ENCODE results near the gene PPFIBP2. TPM values are rescaled to one million over a fixed set of nuclear protein-coding genes. Genes with fewer than 3 reads are reported as not detected.

PPFIBP2 gene
- total RNA-seq, 1 experiment from 2014 or later = 5.7 TPM

- H3K4me3 ChIP-seq (ENCODE audit: low read depth, low read length, poor library complexity, severe bottlenecking) = no peak overlapping the region
- ChIA-PET POLR2A (ENCODE audit: low non-redundant PET) (no interaction called here), CTCF (no interaction called here)
- H3K4me1 ChIP-seq (ENCODE audit: insufficient read depth, low read length, poor library complexity, severe bottlenecking) = no peaks in the 10 kb centered on the region
- BruUV-seq (replicated peaks) = no TSS peak
- DNase-seq (ENCODE audit: low spot score) = no peak
- H3K27ac ChIP-seq (ENCODE audit: low read depth, low read length, poor library complexity, severe bottlenecking) = no peak overlapping the region
- no peaks in the 10 kb centered on the region for H3K27me3 ChIP-seq (replicated peaks; ENCODE audit: insufficient read depth, low read depth, low read length, poor library complexity)
- H3K9me3 ChIP-seq (ENCODE audit: low read depth, low read length, poor library complexity, severe bottlenecking) = no peaks in the 10 kb centered on the region
- H3K36me3 ChIP-seq (ENCODE audit: insufficient read depth, low read length, poor library complexity, severe bottlenecking) = no peaks in the 10 kb centered on the region
- no peak for TF ChIP-seq EZH2 (IDR thresholded peaks at IDR 0.05; ENCODE audit: borderline replicate concordance, low read depth, low read length, poor library complexity, severe bottlenecking)
- TF ChIP-seq, protein P1, sequence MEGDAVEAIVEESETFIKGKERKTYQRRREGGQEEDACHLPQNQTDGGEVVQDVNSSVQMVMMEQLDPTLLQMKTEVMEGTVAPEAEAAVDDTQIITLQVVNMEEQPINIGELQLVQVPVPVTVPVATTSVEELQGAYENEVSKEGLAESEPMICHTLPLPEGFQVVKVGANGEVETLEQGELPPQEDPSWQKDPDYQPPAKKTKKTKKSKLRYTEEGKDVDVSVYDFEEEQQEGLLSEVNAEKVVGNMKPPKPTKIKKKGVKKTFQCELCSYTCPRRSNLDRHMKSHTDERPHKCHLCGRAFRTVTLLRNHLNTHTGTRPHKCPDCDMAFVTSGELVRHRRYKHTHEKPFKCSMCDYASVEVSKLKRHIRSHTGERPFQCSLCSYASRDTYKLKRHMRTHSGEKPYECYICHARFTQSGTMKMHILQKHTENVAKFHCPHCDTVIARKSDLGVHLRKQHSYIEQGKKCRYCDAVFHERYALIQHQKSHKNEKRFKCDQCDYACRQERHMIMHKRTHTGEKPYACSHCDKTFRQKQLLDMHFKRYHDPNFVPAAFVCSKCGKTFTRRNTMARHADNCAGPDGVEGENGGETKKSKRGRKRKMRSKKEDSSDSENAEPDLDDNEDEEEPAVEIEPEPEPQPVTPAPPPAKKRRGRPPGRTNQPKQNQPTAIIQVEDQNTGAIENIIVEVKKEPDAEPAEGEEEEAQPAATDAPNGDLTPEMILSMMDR (conservative IDR thresholded peaks at IDR 0.05; ENCODE audit: low read depth, low read length) = no peak
- intact Hi-C loops (cut with micrococcal nuclease; ENCODE audit: unreplicated experiment) = no loop called here
Measured at GRCh38 chr11:7619322-7619721, 105.5 kb downstream of the PPFIBP2 start.

DNA sequence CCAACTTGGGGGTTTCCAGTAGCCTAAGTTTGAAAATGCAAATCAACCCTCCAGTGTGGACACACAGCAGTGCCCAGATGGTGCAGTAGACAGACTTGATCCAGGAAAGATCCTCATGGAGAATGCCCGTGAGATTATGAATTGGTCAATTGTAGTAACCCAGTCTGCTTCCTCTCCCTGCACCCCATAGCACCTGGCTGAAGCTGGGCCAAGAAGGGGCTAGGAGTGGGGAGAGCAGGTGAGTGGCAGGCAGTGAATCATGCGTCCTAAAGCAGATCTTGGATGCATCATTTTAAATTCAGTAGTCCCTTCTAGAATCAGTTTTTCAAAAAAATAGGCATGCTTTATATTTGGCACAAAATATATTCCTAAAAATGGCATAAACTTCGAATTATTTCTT, 107.3 kb downstream of the PPFIBP2 start:
- no peak overlapping the region for H3K4me3 ChIP-seq (ENCODE audit: low read depth, low read length, poor library complexity, severe bottlenecking)
- no peaks in the 10 kb centered on the region for H3K9me3 ChIP-seq (ENCODE audit: low read depth, low read length, poor library complexity, severe bottlenecking)
- intact Hi-C loops (cut with micrococcal nuclease; ENCODE audit: unreplicated experiment) = no loop called here
- no peak for DNase-seq (ENCODE audit: low spot score)
- no peak overlapping the region for H3K27ac ChIP-seq (ENCODE audit: low read depth, low read length, poor library complexity, severe bottlenecking)
- CTCF ChIA-PET = no interaction called here
- TF ChIP-seq EZH2 (IDR thresholded peaks at IDR 0.05; ENCODE audit: borderline replicate concordance, low read depth, low read length, poor library complexity, severe bottlenecking) = no peak
- TF ChIP-seq, protein P1 (conservative IDR thresholded peaks at IDR 0.05; ENCODE audit: low read depth, low read length) = no peak
- POLR2A ChIA-PET (ENCODE audit: low non-redundant PET) = no interaction called here
- no peaks in the 10 kb centered on the region for H3K27me3 ChIP-seq (replicated peaks; ENCODE audit: insufficient read depth, low read depth, low read length, poor library complexity)
- no TSS peak for BruUV-seq (replicated peaks)
- no peaks in the 10 kb centered on the region for H3K36me3 ChIP-seq (ENCODE audit: insufficient read depth, low read length, poor library complexity, severe bottlenecking)
- no peaks in the 10 kb centered on the region for H3K4me1 ChIP-seq (ENCODE audit: insufficient read depth, low read length, poor library complexity, severe bottlenecking)

- ChIA-PET POLR2A (ENCODE audit: low non-redundant PET) (no interaction called here), CTCF (no interaction called here)
- no peaks in the 10 kb centered on the region for H3K4me1 ChIP-seq (ENCODE audit: insufficient read depth, low read length, poor library complexity, severe bottlenecking)
- TF ChIP-seq, protein P1 (conservative IDR thresholded peaks at IDR 0.05; ENCODE audit: low read depth, low read length) = no peak
- no peak for TF ChIP-seq EZH2 (IDR thresholded peaks at IDR 0.05; ENCODE audit: borderline replicate concordance, low read depth, low read length, poor library complexity, severe bottlenecking)
- H3K4me3 ChIP-seq (ENCODE audit: low read depth, low read length, poor library complexity, severe bottlenecking) = no peak overlapping the region
- no peak overlapping the region for H3K27ac ChIP-seq (ENCODE audit: low read depth, low read length, poor library complexity, severe bottlenecking)
- no peaks in the 10 kb centered on the region for H3K27me3 ChIP-seq (replicated peaks; ENCODE audit: insufficient read depth, low read depth, low read length, poor library complexity)
- H3K36me3 ChIP-seq (ENCODE audit: insufficient read depth, low read length, poor library complexity, severe bottlenecking) = no peaks in the 10 kb centered on the region
- DNase-seq (ENCODE audit: low spot score) = no peak
- no peaks in the 10 kb centered on the region for H3K9me3 ChIP-seq (ENCODE audit: low read depth, low read length, poor library complexity, severe bottlenecking)
- no TSS peak for BruUV-seq (replicated peaks)
- intact Hi-C loops (cut with micrococcal nuclease; ENCODE audit: unreplicated experiment) = no loop called here
Measured at GRCh38 chr11:7621554-7621953, 107.8 kb downstream of the PPFIBP2 start.
